ENCODE data around the gene HDAC2.
"Not testable (repeated sequence)": the region's sequence is repeated elsewhere in the genome, so short reads cannot be mapped to it uniquely, and the experiment has no call there.

Gene HDAC2

GRCh38 chr6:113930183-113930582 lies 40.8 kb downstream of the HDAC2 start:
- TF ChIP-seq, protein P1, sequence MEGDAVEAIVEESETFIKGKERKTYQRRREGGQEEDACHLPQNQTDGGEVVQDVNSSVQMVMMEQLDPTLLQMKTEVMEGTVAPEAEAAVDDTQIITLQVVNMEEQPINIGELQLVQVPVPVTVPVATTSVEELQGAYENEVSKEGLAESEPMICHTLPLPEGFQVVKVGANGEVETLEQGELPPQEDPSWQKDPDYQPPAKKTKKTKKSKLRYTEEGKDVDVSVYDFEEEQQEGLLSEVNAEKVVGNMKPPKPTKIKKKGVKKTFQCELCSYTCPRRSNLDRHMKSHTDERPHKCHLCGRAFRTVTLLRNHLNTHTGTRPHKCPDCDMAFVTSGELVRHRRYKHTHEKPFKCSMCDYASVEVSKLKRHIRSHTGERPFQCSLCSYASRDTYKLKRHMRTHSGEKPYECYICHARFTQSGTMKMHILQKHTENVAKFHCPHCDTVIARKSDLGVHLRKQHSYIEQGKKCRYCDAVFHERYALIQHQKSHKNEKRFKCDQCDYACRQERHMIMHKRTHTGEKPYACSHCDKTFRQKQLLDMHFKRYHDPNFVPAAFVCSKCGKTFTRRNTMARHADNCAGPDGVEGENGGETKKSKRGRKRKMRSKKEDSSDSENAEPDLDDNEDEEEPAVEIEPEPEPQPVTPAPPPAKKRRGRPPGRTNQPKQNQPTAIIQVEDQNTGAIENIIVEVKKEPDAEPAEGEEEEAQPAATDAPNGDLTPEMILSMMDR (IDR thresholded peaks at IDR 0.05; ENCODE audit: low read depth, low read length) = no peak

DNA sequence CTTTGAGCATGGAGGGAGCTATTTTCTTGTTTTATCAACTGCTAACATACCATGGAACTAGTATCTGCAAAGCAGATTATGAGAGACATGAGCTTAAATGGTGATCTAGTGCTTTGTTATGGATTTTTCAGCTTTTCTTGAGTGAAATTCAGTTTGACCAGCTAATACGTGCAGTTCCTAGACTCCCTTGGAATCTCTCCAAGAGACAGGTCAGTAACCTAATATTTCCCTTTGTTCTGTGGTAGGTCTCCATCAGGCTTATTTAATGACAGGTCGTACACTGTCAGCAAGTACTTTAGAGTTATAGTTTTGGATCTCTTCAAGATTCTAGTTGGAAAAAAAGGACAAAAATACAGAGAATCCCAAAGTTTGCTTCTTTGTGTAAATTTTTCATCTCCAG lies 43.9 kb downstream of the HDAC2 start:
- H3K4me3 ChIP-seq (ENCODE audit: low read depth, low read length) = no peak overlapping the region
- TF ChIP-seq, protein P1 (IDR thresholded peaks at IDR 0.05; ENCODE audit: low read depth, low read length) = no peak

More at GRCh38 chr6:113930183-113930582, 40.8 kb downstream of the HDAC2 start:
- H3K4me3 ChIP-seq (ENCODE audit: low read depth, low read length) = no peak overlapping the region

DNA sequence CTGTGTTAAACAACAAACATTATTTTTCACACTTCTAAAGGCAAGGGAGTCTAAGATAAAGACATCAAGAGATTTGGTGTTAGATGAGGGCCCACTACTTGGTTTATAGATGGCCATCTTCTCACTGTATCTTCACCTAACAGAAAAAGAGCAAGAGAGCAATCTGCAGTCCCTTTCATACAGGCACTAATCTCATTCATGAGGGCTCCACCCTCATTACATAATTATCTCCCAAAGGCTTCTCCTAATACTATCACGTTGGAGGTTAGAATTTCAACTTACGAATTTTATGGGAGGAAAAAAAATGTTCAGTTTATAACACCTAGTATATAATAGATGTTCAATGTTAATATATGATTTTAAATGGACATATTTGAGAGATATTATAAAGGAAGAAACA lies 45.6 kb downstream of the HDAC2 start:
- no peak overlapping the region for H3K4me3 ChIP-seq (ENCODE audit: low read depth, low read length)
- TF ChIP-seq, protein P1 (IDR thresholded peaks at IDR 0.05; ENCODE audit: low read depth, low read length) = no peak

GRCh38 chr6:113924312-113924723 lies 46.6 kb downstream of the HDAC2 start:
- no peak overlapping the region for H3K4me3 ChIP-seq (ENCODE audit: low read depth, low read length)
- TF ChIP-seq, protein P1 (IDR thresholded peaks at IDR 0.05; ENCODE audit: low read depth, low read length) = no peak

- H3K4me3 ChIP-seq (ENCODE audit: low read depth, low read length) = no peak overlapping the region
- TF ChIP-seq, protein P1 (IDR thresholded peaks at IDR 0.05; ENCODE audit: low read depth, low read length) = no peak
Observed at GRCh38 chr6:113923526-113923925, 47.4 kb downstream of the HDAC2 start.

DNA sequence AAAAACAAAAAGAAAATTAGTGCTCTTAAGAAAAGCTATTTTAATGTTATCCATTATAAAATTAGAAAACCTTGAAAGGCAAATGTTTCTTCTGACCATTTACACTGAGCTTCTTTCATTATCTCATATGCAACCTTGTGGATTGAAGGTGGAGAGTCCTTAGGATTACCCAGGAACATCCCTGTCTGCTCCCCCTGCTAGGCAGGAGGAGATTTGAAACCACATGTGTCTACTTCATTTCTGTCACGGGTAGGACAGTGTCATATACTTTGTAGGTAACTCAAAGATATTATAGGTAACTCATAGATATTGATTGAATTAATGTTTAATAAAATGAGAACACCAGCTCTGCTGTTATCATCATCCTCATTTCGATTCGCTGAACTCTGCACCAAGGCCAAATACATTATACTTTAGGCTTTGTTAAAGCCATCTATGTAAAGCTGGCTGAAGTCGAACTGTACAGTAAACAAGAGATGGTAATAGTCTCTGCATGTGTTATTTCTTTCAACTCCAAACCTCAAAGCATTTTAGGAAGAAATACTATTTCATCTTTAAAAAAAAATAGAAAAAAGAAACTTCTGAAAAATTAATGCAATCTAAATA lies 49.5 kb downstream of the HDAC2 start:
- H3K4me3 ChIP-seq (ENCODE audit: low read depth, low read length) = no peak overlapping the region
- TF ChIP-seq, protein P1 (IDR thresholded peaks at IDR 0.05; ENCODE audit: low read depth, low read length) = no peak

GRCh38 chr6:113920663-113921267 lies 50.2 kb downstream of the HDAC2 start:
- no peak overlapping the region for H3K4me3 ChIP-seq (ENCODE audit: low read depth, low read length)
- TF ChIP-seq, protein P1 (IDR thresholded peaks at IDR 0.05; ENCODE audit: low read depth, low read length) = no peak

GRCh38 chr6:113910285-113910684 lies 60.7 kb downstream of the HDAC2 start:
- not testable (repeated sequence) for H3K4me3 ChIP-seq (ENCODE audit: low read depth, low read length)
